Testis (tissue), 2 donors: Measurements from ENCODE around the gene DGKK.

Source experiments
- CTCF ChIP-seq, 3 experiments: fragments of 450-650 bp in 2 of 3; fragments of 200-600 bp in 1 of 3; sonication (generic) in 1 of 3; IDR thresholded peaks; one replicate each; pipeline ENCODE4 v1.5.1; 2016 to 2019; ENCODE audit warnings: antibody characterized with exemption in 3 of 3, mild to moderate bottlenecking in 2 of 3, moderate library complexity in 1 of 3
- POLR2A ChIP-seq: fragments of 450-650 bp; IDR thresholded peaks from one replicate; pipeline ENCODE4 v1.6.1; 2017; ENCODE audit warnings: antibody characterized with exemption, mild to moderate bottlenecking, moderate library complexity

- TF ChIP-seq CTCF (IDR thresholded peaks at IDR 0.05) (no peak), POLR2A (no peak)
Observed at GRCh38 chrX:50442426-50443116, 28.1 kb downstream of the DGKK start.
